ENCODE results near the gene TRIM73.
"Not testable (repeated sequence)": the region's sequence is repeated elsewhere in the genome, so short reads cannot be mapped to it uniquely, and the experiment has no call there.

- TF ChIP-seq, protein P1, sequence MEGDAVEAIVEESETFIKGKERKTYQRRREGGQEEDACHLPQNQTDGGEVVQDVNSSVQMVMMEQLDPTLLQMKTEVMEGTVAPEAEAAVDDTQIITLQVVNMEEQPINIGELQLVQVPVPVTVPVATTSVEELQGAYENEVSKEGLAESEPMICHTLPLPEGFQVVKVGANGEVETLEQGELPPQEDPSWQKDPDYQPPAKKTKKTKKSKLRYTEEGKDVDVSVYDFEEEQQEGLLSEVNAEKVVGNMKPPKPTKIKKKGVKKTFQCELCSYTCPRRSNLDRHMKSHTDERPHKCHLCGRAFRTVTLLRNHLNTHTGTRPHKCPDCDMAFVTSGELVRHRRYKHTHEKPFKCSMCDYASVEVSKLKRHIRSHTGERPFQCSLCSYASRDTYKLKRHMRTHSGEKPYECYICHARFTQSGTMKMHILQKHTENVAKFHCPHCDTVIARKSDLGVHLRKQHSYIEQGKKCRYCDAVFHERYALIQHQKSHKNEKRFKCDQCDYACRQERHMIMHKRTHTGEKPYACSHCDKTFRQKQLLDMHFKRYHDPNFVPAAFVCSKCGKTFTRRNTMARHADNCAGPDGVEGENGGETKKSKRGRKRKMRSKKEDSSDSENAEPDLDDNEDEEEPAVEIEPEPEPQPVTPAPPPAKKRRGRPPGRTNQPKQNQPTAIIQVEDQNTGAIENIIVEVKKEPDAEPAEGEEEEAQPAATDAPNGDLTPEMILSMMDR (IDR thresholded peaks at IDR 0.05): not testable (repeated sequence)
- TF ChIP-seq POLR2A (IDR thresholded peaks at IDR 0.05): not testable (repeated sequence)
These were observed 14.7 kb downstream of the TRIM73 start for GRCh38 chr7:75409880-75410822.
